ENCODE results near the gene DAAM1.

DAAM1 gene

GRCh38 chr14:59308673-59309072 lies 120.2 kb downstream of the DAAM1 start:
- Histone ChIP-seq H3K27me3 (ENCODE audit: control insufficient read depth in 1 of 2, insufficient read depth in 2 of 2, low read length in 2 of 2) (no peaks in the 10 kb centered on the region), H3K9me3 (ENCODE audit: low read length) (no peaks in the 10 kb centered on the region), H3K27ac (ENCODE audit: low read depth, low read length) (peak overlapping the region; percentile 22), H3K4me3 (ENCODE audit: low read depth in 1 of 2, low read length in 2 of 2) (no peak overlapping the region), H3K9ac (ENCODE audit: low read length) (no peak overlapping the region), H3K4me1 (ENCODE audit: insufficient read depth, low read length) (peaks cover 80% of the 10 kb centered on the region), H3K36me3 (ENCODE audit: insufficient read depth, low read length) (no peaks in the 10 kb centered on the region)

- Histone ChIP-seq H3K4me1 (ENCODE audit: insufficient read depth, low read length) (peaks cover 87% of the 10 kb centered on the region), H3K27ac (ENCODE audit: low read depth, low read length) (peak overlapping the region; percentile 22), H3K4me3 (ENCODE audit: low read depth in 1 of 2, low read length in 2 of 2) (no peak overlapping the region), H3K9ac (ENCODE audit: low read length) (no peak overlapping the region), H3K36me3 (ENCODE audit: insufficient read depth, low read length) (no peaks in the 10 kb centered on the region), H3K9me3 (ENCODE audit: low read length) (no peaks in the 10 kb centered on the region), H3K27me3 (ENCODE audit: control insufficient read depth in 1 of 2, insufficient read depth in 2 of 2, low read length in 2 of 2) (no peaks in the 10 kb centered on the region)
Observed at GRCh38 chr14:59309291-59309900, 120.9 kb downstream of the DAAM1 start.

- Histone ChIP-seq H3K4me3 (ENCODE audit: low read depth in 1 of 2, low read length in 2 of 2) (no peak overlapping the region), H3K27me3 (ENCODE audit: control insufficient read depth in 1 of 2, insufficient read depth in 2 of 2, low read length in 2 of 2) (no peaks in the 10 kb centered on the region), H3K36me3 (ENCODE audit: insufficient read depth, low read length) (no peaks in the 10 kb centered on the region), H3K9ac (ENCODE audit: low read length) (no peak overlapping the region), H3K4me1 (ENCODE audit: insufficient read depth, low read length) (peaks cover 88% of the 10 kb centered on the region), H3K9me3 (ENCODE audit: low read length) (no peaks in the 10 kb centered on the region), H3K27ac (ENCODE audit: low read depth, low read length) (no peak overlapping the region)
Observed at GRCh38 chr14:59310633-59311032, 122.2 kb downstream of the DAAM1 start.

GRCh38 chr14:59311723-59312122 lies 123.3 kb downstream of the DAAM1 start:
- H3K9ac ChIP-seq (ENCODE audit: low read length): no peak overlapping the region
- H3K4me1 ChIP-seq (ENCODE audit: insufficient read depth, low read length): peaks cover 85% of the 10 kb centered on the region
- H3K36me3 ChIP-seq (ENCODE audit: insufficient read depth, low read length): no peaks in the 10 kb centered on the region
- H3K27ac ChIP-seq (ENCODE audit: low read depth, low read length): peak overlapping the region; percentile 9
- H3K27me3 ChIP-seq (ENCODE audit: control insufficient read depth in 1 of 2, insufficient read depth in 2 of 2, low read length in 2 of 2): no peaks in the 10 kb centered on the region
- no peaks in the 10 kb centered on the region for H3K9me3 ChIP-seq (ENCODE audit: low read length)
- no peak overlapping the region for H3K4me3 ChIP-seq (ENCODE audit: low read depth in 1 of 2, low read length in 2 of 2)

- no peak overlapping the region for H3K9ac ChIP-seq (ENCODE audit: low read length)
- H3K27ac ChIP-seq (ENCODE audit: low read depth, low read length): peak overlapping the region; percentile 41
- H3K36me3 ChIP-seq (ENCODE audit: insufficient read depth, low read length): no peaks in the 10 kb centered on the region
- H3K27me3 ChIP-seq (ENCODE audit: control insufficient read depth in 1 of 2, insufficient read depth in 2 of 2, low read length in 2 of 2): no peaks in the 10 kb centered on the region
- peaks cover 85% of the 10 kb centered on the region for H3K4me1 ChIP-seq (ENCODE audit: insufficient read depth, low read length)
- no peaks in the 10 kb centered on the region for H3K9me3 ChIP-seq (ENCODE audit: low read length)
- no peak overlapping the region for H3K4me3 ChIP-seq (ENCODE audit: low read depth in 1 of 2, low read length in 2 of 2)
Observed at GRCh38 chr14:59313144-59313651, 124.7 kb downstream of the DAAM1 start.

- H3K36me3 ChIP-seq (ENCODE audit: insufficient read depth, low read length): no peaks in the 10 kb centered on the region
- no peak overlapping the region for H3K9ac ChIP-seq (ENCODE audit: low read length)
- peak overlapping the region; percentile 53 for H3K27ac ChIP-seq (ENCODE audit: low read depth, low read length)
- no peaks in the 10 kb centered on the region for H3K9me3 ChIP-seq (ENCODE audit: low read length)
- no peaks in the 10 kb centered on the region for H3K27me3 ChIP-seq (ENCODE audit: control insufficient read depth in 1 of 2, insufficient read depth in 2 of 2, low read length in 2 of 2)
- peaks cover 85% of the 10 kb centered on the region for H3K4me1 ChIP-seq (ENCODE audit: insufficient read depth, low read length)
- no peak overlapping the region for H3K4me3 ChIP-seq (ENCODE audit: low read depth in 1 of 2, low read length in 2 of 2)
Observed at GRCh38 chr14:59313658-59314608, 125.5 kb downstream of the DAAM1 start.

GRCh38 chr14:59314953-59315599 lies 126.6 kb downstream of the DAAM1 start:
- H3K27ac ChIP-seq (ENCODE audit: low read depth, low read length): peak overlapping the region; percentile 0
- peaks cover 81% of the 10 kb centered on the region for H3K4me1 ChIP-seq (ENCODE audit: insufficient read depth, low read length)
- no peak overlapping the region for H3K9ac ChIP-seq (ENCODE audit: low read length)
- no peaks in the 10 kb centered on the region for H3K9me3 ChIP-seq (ENCODE audit: low read length)
- no peaks in the 10 kb centered on the region for H3K36me3 ChIP-seq (ENCODE audit: insufficient read depth, low read length)
- H3K27me3 ChIP-seq (ENCODE audit: control insufficient read depth in 1 of 2, insufficient read depth in 2 of 2, low read length in 2 of 2): no peaks in the 10 kb centered on the region
- no peak overlapping the region for H3K4me3 ChIP-seq (ENCODE audit: low read depth in 1 of 2, low read length in 2 of 2)

GRCh38 chr14:59316151-59316830 lies 127.8 kb downstream of the DAAM1 start:
- no peaks in the 10 kb centered on the region for H3K36me3 ChIP-seq (ENCODE audit: insufficient read depth, low read length)
- no peaks in the 10 kb centered on the region for H3K27me3 ChIP-seq (ENCODE audit: control insufficient read depth in 1 of 2, insufficient read depth in 2 of 2, low read length in 2 of 2)
- H3K4me3 ChIP-seq (ENCODE audit: low read depth in 1 of 2, low read length in 2 of 2): no peak overlapping the region
- H3K4me1 ChIP-seq (ENCODE audit: insufficient read depth, low read length): peaks cover 83% of the 10 kb centered on the region
- H3K27ac ChIP-seq (ENCODE audit: low read depth, low read length): no peak overlapping the region
- H3K9ac ChIP-seq (ENCODE audit: low read length): no peak overlapping the region
- no peaks in the 10 kb centered on the region for H3K9me3 ChIP-seq (ENCODE audit: low read length)

GRCh38 chr14:59317346-59317745 lies 128.9 kb downstream of the DAAM1 start:
- peaks cover 79% of the 10 kb centered on the region for H3K4me1 ChIP-seq (ENCODE audit: insufficient read depth, low read length)
- no peak overlapping the region for H3K4me3 ChIP-seq (ENCODE audit: low read depth in 1 of 2, low read length in 2 of 2)
- H3K27me3 ChIP-seq (ENCODE audit: control insufficient read depth in 1 of 2, insufficient read depth in 2 of 2, low read length in 2 of 2): no peaks in the 10 kb centered on the region
- no peaks in the 10 kb centered on the region for H3K36me3 ChIP-seq (ENCODE audit: insufficient read depth, low read length)
- H3K9ac ChIP-seq (ENCODE audit: low read length): no peak overlapping the region
- no peaks in the 10 kb centered on the region for H3K9me3 ChIP-seq (ENCODE audit: low read length)
- peak overlapping the region; percentile 19 for H3K27ac ChIP-seq (ENCODE audit: low read depth, low read length)

GRCh38 chr14:59317798-59318505 lies 129.5 kb downstream of the DAAM1 start:
- H3K27me3 ChIP-seq (ENCODE audit: control insufficient read depth in 1 of 2, insufficient read depth in 2 of 2, low read length in 2 of 2): no peaks in the 10 kb centered on the region
- no peak overlapping the region for H3K4me3 ChIP-seq (ENCODE audit: low read depth in 1 of 2, low read length in 2 of 2)
- peaks cover 73% of the 10 kb centered on the region for H3K4me1 ChIP-seq (ENCODE audit: insufficient read depth, low read length)
- peak overlapping the region; percentile 19 for H3K27ac ChIP-seq (ENCODE audit: low read depth, low read length)
- peaks cover 4% of the 10 kb centered on the region for H3K36me3 ChIP-seq (ENCODE audit: insufficient read depth, low read length)
- no peaks in the 10 kb centered on the region for H3K9me3 ChIP-seq (ENCODE audit: low read length)
- H3K9ac ChIP-seq (ENCODE audit: low read length): no peak overlapping the region
